Hepatocyte (in vitro differentiated cells): ENCODE results near the gene ATP9A. TPM values are rescaled to one million over a fixed set of nuclear protein-coding genes. Genes with fewer than 3 reads are reported as not detected.

Experiments used
- DNase-seq: peaks from one replicate; pipeline ENCODE4 v3.0.0-alpha.2; 2016; ENCODE audit warnings: low spot score
- H2AFZ ChIP-seq: fragments of 200-600 bp; sonication (generic); 2 replicates; pipeline ENCODE4 v1.6.0; 2016; ENCODE audit warnings: antibody characterized with exemption, mild to moderate bottlenecking
- H3K27ac ChIP-seq: fragments of 200-600 bp; sonication (generic); 2 replicates; pipeline ENCODE4 v1.5.1; 2016; ENCODE audit warnings: mild to moderate bottlenecking
- H3K27me3 ChIP-seq: fragments of 200-600 bp; sonication (generic); 2 replicates; pipeline ENCODE4 v1.6.1; 2016
- H3K36me3 ChIP-seq: fragments of 200-600 bp; sonication (generic); replicated peaks from 2 replicates; pipeline ENCODE4 v1.5.1; 2016; ENCODE audit warnings: low read depth; ENCODE audit not compliant: insufficient read depth
- H3K4me1 ChIP-seq: fragments of 200-600 bp; sonication (generic); 2 replicates; pipeline ENCODE4 v1.5.1; 2016; ENCODE audit warnings: mild to moderate bottlenecking, moderate library complexity; ENCODE audit not compliant: insufficient read depth
- H3K4me2 ChIP-seq: fragments of 200-600 bp; sonication (generic); 2 replicates; pipeline ENCODE4 v1.6.0; 2016
- H3K4me3 ChIP-seq: fragments of 200-600 bp; sonication (generic); 2 replicates; pipeline ENCODE4 v1.5.1; 2016; ENCODE audit warnings: mild to moderate bottlenecking
- H3K79me2 ChIP-seq: fragments of 200-600 bp; sonication (generic); 2 replicates; pipeline ENCODE4 v1.6.0; 2017; ENCODE audit warnings: mild to moderate bottlenecking
- H3K9me2 ChIP-seq: fragments of 200-600 bp; sonication (generic); replicated peaks from 2 replicates; pipeline ENCODE4 v1.6.0; 2017; ENCODE audit warnings: mild to moderate bottlenecking; ENCODE audit not compliant: insufficient read depth
- H3K9me3 ChIP-seq: fragments of 200-600 bp; sonication (generic); 2 replicates; pipeline ENCODE4 v1.5.1; 2016; ENCODE audit warnings: low read depth, mild to moderate bottlenecking
- H4K20me1 ChIP-seq: fragments of 200-600 bp; sonication (generic); 2 replicates; pipeline ENCODE4 v1.6.0; 2016; ENCODE audit warnings: mild to moderate bottlenecking; ENCODE audit not compliant: insufficient read depth, poor library complexity, severe bottlenecking
- EZH2 ChIP-seq: fragments of 200-600 bp; sonication (generic); IDR thresholded peaks from 2 replicates; pipeline ENCODE4 v1.6.1; 2016; ENCODE audit warnings: antibody characterized with exemption, mild to moderate bottlenecking, borderline replicate concordance
- EZH2phosphoT487 ChIP-seq: fragments of 200-600 bp; sonication (generic); IDR thresholded peaks from one replicate; pipeline ENCODE4 v1.6.1; 2018; ENCODE audit warnings: antibody characterized with exemption, mild to moderate bottlenecking, low read depth, moderate library complexity; ENCODE audit not compliant: unreplicated experiment, severe bottlenecking
- WGBS: methylation state at CpG from one replicate; pipeline ENCODE4 v1.1.6; 2016; ENCODE audit warnings: low lambda C conversion rate; ENCODE audit errors: missing lambda C conversion rate; 5-methylcytosine and 5-hydroxymethylcytosine counted together
- polyA plus RNA-seq: library from polyadenylated mRNA; unstranded; fragments of >200 nt; fragmentation: Nextera tagmentation; extraction: Ambion mirVana; gene quantifications from 2 replicates; pipeline ENCODE4 v1.2.1, GENCODE V29; 2016
- total RNA-seq: library from RNA; depleted of rRNA; stranded (reverse); fragments of >200 nt; gene quantifications from 2 replicates; pipeline ENCODE4 v1.2.3, GENCODE V29; 2014
- TF ChIP-seq, protein P1 (sequence below): fragments of 200-600 bp; sonication (generic); IDR thresholded peaks from 2 replicates; pipeline ENCODE4 v1.5.1; 2016; ENCODE audit warnings: antibody characterized with exemption, mild to moderate bottlenecking; ENCODE audit not compliant: poor library complexity

ATP9A gene
- total and polyA plus RNA-seq, 2 experiments from 2014 or later = 12.1 to 28.1 TPM

GRCh38 chr20:51593584-51593983 is 174.6 kb downstream of the ATP9A start:
- no peak for TF ChIP-seq EZH2phosphoT487
- DNase-seq = no peak
- Histone ChIP-seq H3K4me2 (no peak overlapping the region), H3K9me2 (no peaks in the 10 kb centered on the region), H3K79me2 (no peaks in the 10 kb centered on the region), H3K36me3 (no peaks in the 10 kb centered on the region), H3K9me3 (no peaks in the 10 kb centered on the region), H2AFZ (no peak overlapping the region), H3K27me3 (no peaks in the 10 kb centered on the region), H3K4me3 (no peak overlapping the region), H4K20me1 (no peaks in the 10 kb centered on the region), H3K27ac (no peak overlapping the region), H3K4me1 (peaks cover 5% of the 10 kb centered on the region)
- 98% methylated on average over 2 of the region's 2 CpGs for WGBS

GRCh38 chr20:51592564-51592963 is 175.6 kb downstream of the ATP9A start:
- no peaks in the 10 kb centered on the region for H4K20me1 ChIP-seq
- no peak overlapping the region for H2AFZ ChIP-seq
- no peak for DNase-seq
- WGBS = 99% methylated on average over 8 of the region's 8 CpGs
- H3K27me3 ChIP-seq = no peaks in the 10 kb centered on the region
- no peak overlapping the region for H3K4me3 ChIP-seq
- peaks cover 5% of the 10 kb centered on the region for H3K4me1 ChIP-seq
- no peaks in the 10 kb centered on the region for H3K36me3 ChIP-seq
- TF ChIP-seq EZH2phosphoT487 (no peak), EZH2 (no peak)
- TF ChIP-seq, protein P1, sequence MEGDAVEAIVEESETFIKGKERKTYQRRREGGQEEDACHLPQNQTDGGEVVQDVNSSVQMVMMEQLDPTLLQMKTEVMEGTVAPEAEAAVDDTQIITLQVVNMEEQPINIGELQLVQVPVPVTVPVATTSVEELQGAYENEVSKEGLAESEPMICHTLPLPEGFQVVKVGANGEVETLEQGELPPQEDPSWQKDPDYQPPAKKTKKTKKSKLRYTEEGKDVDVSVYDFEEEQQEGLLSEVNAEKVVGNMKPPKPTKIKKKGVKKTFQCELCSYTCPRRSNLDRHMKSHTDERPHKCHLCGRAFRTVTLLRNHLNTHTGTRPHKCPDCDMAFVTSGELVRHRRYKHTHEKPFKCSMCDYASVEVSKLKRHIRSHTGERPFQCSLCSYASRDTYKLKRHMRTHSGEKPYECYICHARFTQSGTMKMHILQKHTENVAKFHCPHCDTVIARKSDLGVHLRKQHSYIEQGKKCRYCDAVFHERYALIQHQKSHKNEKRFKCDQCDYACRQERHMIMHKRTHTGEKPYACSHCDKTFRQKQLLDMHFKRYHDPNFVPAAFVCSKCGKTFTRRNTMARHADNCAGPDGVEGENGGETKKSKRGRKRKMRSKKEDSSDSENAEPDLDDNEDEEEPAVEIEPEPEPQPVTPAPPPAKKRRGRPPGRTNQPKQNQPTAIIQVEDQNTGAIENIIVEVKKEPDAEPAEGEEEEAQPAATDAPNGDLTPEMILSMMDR = no peak
- no peaks in the 10 kb centered on the region for H3K79me2 ChIP-seq
- H3K9me3 ChIP-seq = no peaks in the 10 kb centered on the region
- no peak overlapping the region for H3K4me2 ChIP-seq
- no peaks in the 10 kb centered on the region for H3K9me2 ChIP-seq
- no peak overlapping the region for H3K27ac ChIP-seq

- Histone ChIP-seq H3K4me2 (no peak overlapping the region), H3K9me2 (no peaks in the 10 kb centered on the region), H3K4me1 (peaks cover 5% of the 10 kb centered on the region), H3K27ac (no peak overlapping the region), H3K27me3 (no peaks in the 10 kb centered on the region), H3K4me3 (no peak overlapping the region), H3K36me3 (no peaks in the 10 kb centered on the region), H3K79me2 (no peaks in the 10 kb centered on the region), H4K20me1 (no peaks in the 10 kb centered on the region), H3K9me3 (no peaks in the 10 kb centered on the region), H2AFZ (no peak overlapping the region)
- no peak for TF ChIP-seq EZH2
- TF ChIP-seq EZH2phosphoT487 = no peak
- TF ChIP-seq, protein P1 = no peak
- 76% methylated on average over 10 of the region's 10 CpGs for WGBS
- no peak for DNase-seq
These were observed 176.3 kb downstream of the ATP9A start for GRCh38 chr20:51591871-51592270.

DNA sequence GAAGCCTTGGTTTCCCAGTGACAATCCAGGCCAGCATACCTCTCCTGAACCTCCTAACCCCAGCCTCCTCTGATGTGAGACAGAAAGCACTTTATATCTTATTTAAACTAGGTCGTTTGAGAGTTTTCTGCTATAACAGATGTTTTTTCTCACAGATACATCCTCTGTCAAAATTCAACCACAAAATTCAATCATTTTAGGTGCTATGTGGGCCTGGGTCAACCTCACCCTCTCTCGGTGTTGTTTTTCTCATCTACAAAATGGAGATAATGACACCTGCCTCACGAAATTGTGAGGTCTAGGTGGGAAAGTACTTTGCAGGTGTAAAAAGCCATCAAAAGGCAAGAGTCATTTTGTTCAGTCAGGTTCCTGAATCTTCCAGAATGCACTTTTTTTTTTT is 179.4 kb downstream of the ATP9A start:
- no peaks in the 10 kb centered on the region for H3K9me2 ChIP-seq
- no peaks in the 10 kb centered on the region for H3K27me3 ChIP-seq
- TF ChIP-seq EZH2 (no peak), EZH2phosphoT487 (no peak)
- TF ChIP-seq, protein P1 = no peak
- no peaks in the 10 kb centered on the region for H3K36me3 ChIP-seq
- no peak overlapping the region for H3K27ac ChIP-seq
- H3K4me2 ChIP-seq = no peak overlapping the region
- no peak overlapping the region for H2AFZ ChIP-seq
- no peaks in the 10 kb centered on the region for H3K4me1 ChIP-seq
- H4K20me1 ChIP-seq = no peaks in the 10 kb centered on the region
- no peaks in the 10 kb centered on the region for H3K79me2 ChIP-seq
- H3K4me3 ChIP-seq = no peak overlapping the region
- no peaks in the 10 kb centered on the region for H3K9me3 ChIP-seq
- 79% methylated on average over 3 of the region's 3 CpGs for WGBS
- DNase-seq = no peak
